ENCODE data around the gene SEL1L3.

The SEL1L3 gene

GRCh38 chr4:25786497-25787065 lies 76.2 kb downstream of the SEL1L3 start:
- DNase-seq = no peak

GRCh38 chr4:25783943-25784342 lies 78.8 kb downstream of the SEL1L3 start:
- DNase-seq = no peak

GRCh38 chr4:25783126-25783525 lies 79.7 kb downstream of the SEL1L3 start:
- no peak for DNase-seq

- no peak for DNase-seq
Measured at GRCh38 chr4:25782482-25782881, 80.3 kb downstream of the SEL1L3 start.

GRCh38 chr4:25779021-25779420 lies 83.8 kb downstream of the SEL1L3 start:
- DNase-seq = no peak

GRCh38 chr4:25776795-25777194 lies 86.0 kb downstream of the SEL1L3 start:
- no peak for DNase-seq

GRCh38 chr4:25775166-25775565 lies 87.6 kb downstream of the SEL1L3 start:
- DNase-seq = no peak

- DNase-seq = no peak
Measured at GRCh38 chr4:25773358-25773757, 89.4 kb downstream of the SEL1L3 start.

GRCh38 chr4:25771672-25772071 lies 91.1 kb downstream of the SEL1L3 start:
- DNase-seq = no peak

GRCh38 chr4:25770847-25771246 lies 91.9 kb downstream of the SEL1L3 start:
- no peak for DNase-seq

GRCh38 chr4:25769251-25769650 lies 93.5 kb downstream of the SEL1L3 start:
- no peak for DNase-seq

- peak; percentile 5 for DNase-seq
Measured at GRCh38 chr4:25767877-25768725, 94.7 kb downstream of the SEL1L3 start.

- no peak for DNase-seq
Measured at GRCh38 chr4:25760518-25761157, 102.2 kb downstream of the SEL1L3 start.

- no peak for DNase-seq
Measured at GRCh38 chr4:25760048-25760447, 102.7 kb downstream of the SEL1L3 start.

- no peak for DNase-seq
Measured at GRCh38 chr4:25759101-25759500, 103.7 kb downstream of the SEL1L3 start.

GRCh38 chr4:25757452-25757851 lies 105.3 kb downstream of the SEL1L3 start:
- no peak for DNase-seq

- DNase-seq = peak; percentile 38
Measured at GRCh38 chr4:25756503-25756902, 106.3 kb downstream of the SEL1L3 start.

- DNase-seq = no peak
Measured at GRCh38 chr4:25755911-25756310, 106.9 kb downstream of the SEL1L3 start.

- no peak for DNase-seq
Measured at GRCh38 chr4:25753239-25753638, 109.5 kb downstream of the SEL1L3 start.

GRCh38 chr4:25750874-25751273 lies 111.9 kb downstream of the SEL1L3 start:
- no peak for DNase-seq

- no peak for DNase-seq
Measured at GRCh38 chr4:25749150-25749794, 113.5 kb downstream of the SEL1L3 start.

- no peak for DNase-seq
Measured at GRCh38 chr4:25743971-25744370, 118.8 kb downstream of the SEL1L3 start.

GRCh38 chr4:25729564-25729963 lies 133.2 kb downstream of the SEL1L3 start:
- DNase-seq = no peak

- no peak for DNase-seq
Measured at GRCh38 chr4:25728886-25729285, 133.9 kb downstream of the SEL1L3 start.
